Spleen (tissue), 7 donors: ENCODE data around the gene UXS1.
A peak's percentile ranks its signal among the peaks of the same experiment; 100 is the strongest.

Source experiments
- CTCF ChIP-seq, 11 experiments: fragments of 200-600 bp in 7 of 11; fragments of 450-650 bp in 4 of 11; sonication (generic) in 4 of 11; IDR thresholded peaks in 8 of 11; conservative IDR thresholded peaks in 3 of 11; 1 replicate in 7 of 11; 2 replicates in 4 of 11; pipeline versions ENCODE4 v1.4.0 to v1.8.0; 2016 to 2021; ENCODE audit warnings: antibody characterized with exemption in 11 of 11, inconsistent platforms in 4 of 11, mild to moderate bottlenecking in 1 of 11
- POLR2A ChIP-seq, 3 donors: fragments of 450-650 bp; IDR thresholded peaks; one replicate each; pipeline ENCODE4 v1.5.1; 2017; ENCODE audit warnings: antibody characterized with exemption in 3 of 3, mild to moderate bottlenecking in 1 of 3
- POLR2AphosphoS5 ChIP-seq, 3 donors: sonication (generic); formaldehyde crosslinking; IDR thresholded peaks; one replicate each; pipeline ENCODE4 v1.5.1; 2017; ENCODE audit warnings: antibody characterized with exemption in 3 of 3
- donor health status: DM: no; HTN: no; CAD: no; lungs with moderate emphysema.
- donor health status: DM: no; HTN: no; CAD: no.
- donor health status: DM: no; HTN: no; CAD: no.

GRCh38 chr2:106159866-106160785 is 34.0 kb downstream of the UXS1 start:
- no peak for TF ChIP-seq CTCF (IDR thresholded peaks at IDR 0.05 in 8 of 11, conservative IDR thresholded peaks at IDR 0.05 in 3 of 11)
- TF ChIP-seq POLR2AphosphoS5 (IDR thresholded peaks at IDR 0.05): peak in 1 of 3 donors; percentile 42
- TF ChIP-seq POLR2A (IDR thresholded peaks at IDR 0.05): peak in 1 of 3 donors; percentile 4
